WTC11 (cell line): ENCODE measurements around the gene FAR2. TPM values are rescaled to one million over a fixed set of nuclear protein-coding genes. Genes with fewer than 3 reads are reported as not detected.

ENCODE experiments used
- ATAC-seq: fragments of 200-7000 bp; cut with Tn5 transposase; 2 replicates; pipeline ENCODE4 v1.10.0; 2021; ENCODE audit warnings: mild to moderate bottlenecking, moderate library complexity
- CTCF ChIA-PET: fragments of 300-600 bp; sonication (Branson Sonifier 250); formaldehyde crosslinking; loops from one replicate; lab custom pipeline; 2021; ENCODE audit warnings: antibody characterized with exemption; lab: Charles Lee
- POLR2A ChIA-PET: fragments of 350-600 bp; sonication (Branson Sonifier 250); formaldehyde crosslinking; loops from one replicate; lab custom pipeline; 2021; ENCODE audit warnings: antibody characterized with exemption; lab: Charles Lee
- DNase-seq: peaks from one replicate; pipeline ENCODE4 v3.0.0; 2021; ENCODE audit warnings: low spot score
- H3K27ac Mint-ChIP-seq: 2 replicates; pipeline ENCODE4 v1.8.0; 2021; ENCODE audit warnings: mixed read lengths
- H3K27me3 Mint-ChIP-seq: 2 replicates; pipeline ENCODE4 v1.8.0; 2021; ENCODE audit warnings: low read depth, mild to moderate bottlenecking, moderate library complexity, mixed read lengths
- H3K36me3 Mint-ChIP-seq: 2 replicates; pipeline ENCODE4 v1.8.0; 2021; ENCODE audit warnings: mixed read lengths
- H3K4me1 Mint-ChIP-seq: 2 replicates; pipeline ENCODE4 v1.8.0; 2022; ENCODE audit warnings: mixed read lengths
- H3K4me3 Mint-ChIP-seq: 2 replicates; pipeline ENCODE4 v1.8.0; 2021; ENCODE audit warnings: mild to moderate bottlenecking, moderate library complexity, mixed read lengths
- H3K9me3 Mint-ChIP-seq: 2 replicates; pipeline ENCODE4 v1.8.0; 2021; ENCODE audit warnings: mixed read lengths
- CREM ChIP-seq: sonication (generic); formaldehyde crosslinking; IDR thresholded peaks from 2 replicates; pipeline ENCODE4 v1.8.1; 2022; ENCODE audit warnings: mild to moderate bottlenecking, missing genetic modification reagents, moderate library complexity
- ELF4 ChIP-seq: sonication (generic); formaldehyde crosslinking; IDR thresholded peaks from 2 replicates; pipeline ENCODE4 v1.8.1; 2022; ENCODE audit warnings: low read depth, mild to moderate bottlenecking, moderate library complexity, missing genetic modification reagents
- ESRRA ChIP-seq: sonication (generic); formaldehyde crosslinking; IDR thresholded peaks from 2 replicates; pipeline ENCODE4 v1.8.1; 2022; ENCODE audit warnings: mild to moderate bottlenecking, missing genetic modification reagents, borderline replicate concordance
- FOXK1 ChIP-seq: sonication (generic); formaldehyde crosslinking; IDR thresholded peaks from 2 replicates; pipeline ENCODE4 v1.8.0; 2022; ENCODE audit warnings: mild to moderate bottlenecking, moderate library complexity, missing genetic modification reagents
- FOXP1 ChIP-seq: sonication (generic); formaldehyde crosslinking; IDR thresholded peaks from 2 replicates; pipeline ENCODE4 v1.8.0; 2022; ENCODE audit warnings: missing genetic modification reagents, mild to moderate bottlenecking, moderate library complexity, borderline replicate concordance
- GABPB1 ChIP-seq: sonication (generic); formaldehyde crosslinking; IDR thresholded peaks from 2 replicates; pipeline ENCODE4 v1.8.1; 2023; ENCODE audit warnings: mild to moderate bottlenecking, missing genetic modification reagents
- NFYB ChIP-seq: sonication (generic); formaldehyde crosslinking; conservative IDR thresholded peaks from 2 replicates; pipeline ENCODE4 v1.8.0; 2022; ENCODE audit warnings: low read depth, missing genetic modification reagents
- NR1H2 ChIP-seq: sonication (generic); formaldehyde crosslinking; IDR thresholded peaks from 2 replicates; pipeline ENCODE4 v1.9.0; 2021; ENCODE audit warnings: mild to moderate bottlenecking, moderate library complexity, missing genetic modification reagents
- PRRX2 ChIP-seq: fragments of 250-450 bp; sonication (Bioruptor Pico); IDR thresholded peaks from 2 replicates; pipeline ENCODE4 v1.8.0; 2021; ENCODE audit warnings: mild to moderate bottlenecking
- SMAD4 ChIP-seq: sonication (generic); formaldehyde crosslinking; IDR thresholded peaks from 2 replicates; pipeline ENCODE4 v1.8.0; 2022; ENCODE audit warnings: mild to moderate bottlenecking, missing genetic modification reagents
- SP1 ChIP-seq: sonication (generic); formaldehyde crosslinking; conservative IDR thresholded peaks from 2 replicates; pipeline ENCODE4 v1.8.1; 2022; ENCODE audit warnings: missing genetic modification reagents
- total RNA-seq: library from RNA; stranded (reverse); gene quantifications from 3 replicates; pipeline ENCODE4 v1.2.3, GENCODE V29; 2021
- TF ChIP-seq, protein P1 (sequence below): sonication (generic); formaldehyde crosslinking; IDR thresholded peaks from 2 replicates; pipeline ENCODE4 v1.8.0; 2023; ENCODE audit warnings: missing genetic modification reagents, mild to moderate bottlenecking, borderline replicate concordance
- TF ChIP-seq, protein P2 (sequence below): sonication (generic); formaldehyde crosslinking; IDR thresholded peaks from 2 replicates; pipeline ENCODE4 v1.8.0; 2022; ENCODE audit warnings: mild to moderate bottlenecking, missing genetic modification reagents
- TF ChIP-seq, protein P3 (sequence below): sonication (generic); formaldehyde crosslinking; IDR thresholded peaks from 2 replicates; pipeline ENCODE4 v1.8.0; 2022; ENCODE audit warnings: missing genetic modification reagents
- TF ChIP-seq, protein P4 (sequence below): sonication (generic); formaldehyde crosslinking; IDR thresholded peaks from 2 replicates; pipeline ENCODE4 v1.8.0; 2023; ENCODE audit warnings: missing genetic modification reagents

The FAR2 gene
- total RNA-seq, 1 experiment from 2014 or later: 20.0 TPM

DNA sequence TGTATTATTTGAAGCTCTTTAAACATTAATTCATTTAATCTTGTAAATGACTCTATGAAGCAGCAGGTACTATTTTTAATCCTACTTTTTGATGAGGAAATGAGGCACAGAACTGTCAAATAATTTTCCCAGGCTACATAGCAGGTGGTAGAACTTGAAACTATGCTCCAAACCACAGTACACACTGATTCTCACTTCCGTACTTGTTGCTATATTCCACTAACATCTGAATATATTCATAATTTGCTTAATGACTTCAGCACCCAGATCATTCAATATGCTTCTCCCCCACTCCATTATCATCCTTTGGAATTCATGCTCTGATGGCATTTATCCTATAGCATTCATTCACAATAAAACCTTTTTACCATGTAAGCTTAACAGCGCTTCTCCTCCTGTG is 227.0 kb downstream of the FAR2 start (continued):
- TF ChIP-seq ESRRA (no peak), FOXP1 (no peak), ELF4 (CRISPR knock-in tag) (no peak), SMAD4 (no peak), PRRX2 (no peak)

DNA sequence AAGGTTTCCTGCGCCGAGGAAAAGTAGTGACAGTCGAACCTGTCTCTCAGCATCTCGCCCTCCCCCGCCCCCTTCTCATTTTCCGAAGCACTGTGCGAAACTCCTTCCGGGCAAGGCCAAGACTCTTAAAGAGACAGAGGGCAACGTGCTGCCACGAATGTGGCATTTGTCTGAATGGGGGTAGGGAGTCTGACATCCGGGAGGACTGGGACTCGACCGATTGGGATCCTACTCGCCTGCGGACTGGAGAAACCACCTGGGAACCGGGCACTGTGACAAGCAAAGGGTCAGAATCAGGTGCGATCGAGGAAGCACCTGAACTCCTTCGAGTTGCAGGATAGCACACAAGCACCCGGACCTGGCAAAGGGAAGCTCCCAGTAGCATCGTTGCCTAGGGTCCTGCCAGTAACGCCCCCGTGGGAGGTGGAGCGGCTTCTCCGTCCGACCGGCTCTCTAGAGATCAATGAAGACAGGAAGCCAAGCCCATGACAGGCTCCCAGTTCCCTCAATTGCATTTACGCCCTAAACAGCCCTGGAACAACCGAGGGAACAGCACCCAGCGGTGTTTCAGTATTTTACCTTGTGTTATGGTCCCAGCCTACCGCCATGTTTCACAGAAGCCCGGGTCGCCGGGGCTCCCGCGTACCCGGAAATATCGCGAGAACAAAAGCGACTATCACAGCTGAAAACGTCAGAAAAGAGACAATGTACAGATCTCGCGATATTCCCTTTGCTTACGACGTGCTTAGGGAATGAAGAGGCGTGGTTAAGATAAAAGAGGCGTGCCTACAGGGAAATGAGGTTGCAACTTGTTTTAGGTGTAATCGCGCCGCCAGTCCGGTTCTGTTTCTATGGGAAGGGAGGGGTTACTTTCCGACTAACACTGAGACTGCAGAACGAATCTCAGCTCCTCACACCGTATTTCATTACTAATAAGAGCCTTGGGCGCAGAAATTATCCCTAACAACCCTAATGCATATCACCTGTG is 231.8 kb downstream of the FAR2 start, which contains the start of gene ERGIC2:
ERGIC2 (minus strand) TSS at position 637 of the 988 bp plus-strand sequence. CDS start 9,539 bp downstream, outside the sequence.
- 0 out of 2 replicates have a peak, but pooled peaks cover 7% of the 10 kb centered on the region for H3K9me3 Mint-ChIP-seq
- TF ChIP-seq NFYB (CRISPR knock-in tag) (no peak), SP1 (CRISPR knock-in tag) (peak; percentile 73; the same call in 1 of the 2 replicates), FOXK1 (peak; percentile 67; the same call in 1 of the 2 replicates), CREM (CRISPR knock-in tag) (peak; percentile 87), GABPB1 (CRISPR knock-in tag) (0 out of 2 replicates have a peak, but pooled peaks have one; percentile 14), NR1H2 (no peak)
- TF ChIP-seq, protein P1, sequence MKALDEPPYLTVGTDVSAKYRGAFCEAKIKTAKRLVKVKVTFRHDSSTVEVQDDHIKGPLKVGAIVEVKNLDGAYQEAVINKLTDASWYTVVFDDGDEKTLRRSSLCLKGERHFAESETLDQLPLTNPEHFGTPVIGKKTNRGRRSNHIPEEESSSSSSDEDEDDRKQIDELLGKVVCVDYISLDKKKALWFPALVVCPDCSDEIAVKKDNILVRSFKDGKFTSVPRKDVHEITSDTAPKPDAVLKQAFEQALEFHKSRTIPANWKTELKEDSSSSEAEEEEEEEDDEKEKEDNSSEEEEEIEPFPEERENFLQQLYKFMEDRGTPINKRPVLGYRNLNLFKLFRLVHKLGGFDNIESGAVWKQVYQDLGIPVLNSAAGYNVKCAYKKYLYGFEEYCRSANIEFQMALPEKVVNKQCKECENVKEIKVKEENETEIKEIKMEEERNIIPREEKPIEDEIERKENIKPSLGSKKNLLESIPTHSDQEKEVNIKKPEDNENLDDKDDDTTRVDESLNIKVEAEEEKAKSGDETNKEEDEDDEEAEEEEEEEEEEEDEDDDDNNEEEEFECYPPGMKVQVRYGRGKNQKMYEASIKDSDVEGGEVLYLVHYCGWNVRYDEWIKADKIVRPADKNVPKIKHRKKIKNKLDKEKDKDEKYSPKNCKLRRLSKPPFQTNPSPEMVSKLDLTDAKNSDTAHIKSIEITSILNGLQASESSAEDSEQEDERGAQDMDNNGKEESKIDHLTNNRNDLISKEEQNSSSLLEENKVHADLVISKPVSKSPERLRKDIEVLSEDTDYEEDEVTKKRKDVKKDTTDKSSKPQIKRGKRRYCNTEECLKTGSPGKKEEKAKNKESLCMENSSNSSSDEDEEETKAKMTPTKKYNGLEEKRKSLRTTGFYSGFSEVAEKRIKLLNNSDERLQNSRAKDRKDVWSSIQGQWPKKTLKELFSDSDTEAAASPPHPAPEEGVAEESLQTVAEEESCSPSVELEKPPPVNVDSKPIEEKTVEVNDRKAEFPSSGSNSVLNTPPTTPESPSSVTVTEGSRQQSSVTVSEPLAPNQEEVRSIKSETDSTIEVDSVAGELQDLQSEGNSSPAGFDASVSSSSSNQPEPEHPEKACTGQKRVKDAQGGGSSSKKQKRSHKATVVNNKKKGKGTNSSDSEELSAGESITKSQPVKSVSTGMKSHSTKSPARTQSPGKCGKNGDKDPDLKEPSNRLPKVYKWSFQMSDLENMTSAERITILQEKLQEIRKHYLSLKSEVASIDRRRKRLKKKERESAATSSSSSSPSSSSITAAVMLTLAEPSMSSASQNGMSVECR (CRISPR knock-in tag): 0 out of 2 replicates have a peak, but pooled peaks have one; percentile 31
- TF ChIP-seq, protein P2, sequence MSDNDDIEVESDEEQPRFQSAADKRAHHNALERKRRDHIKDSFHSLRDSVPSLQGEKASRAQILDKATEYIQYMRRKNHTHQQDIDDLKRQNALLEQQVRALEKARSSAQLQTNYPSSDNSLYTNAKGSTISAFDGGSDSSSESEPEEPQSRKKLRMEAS: peak; percentile 61
- TF ChIP-seq, protein P3, sequence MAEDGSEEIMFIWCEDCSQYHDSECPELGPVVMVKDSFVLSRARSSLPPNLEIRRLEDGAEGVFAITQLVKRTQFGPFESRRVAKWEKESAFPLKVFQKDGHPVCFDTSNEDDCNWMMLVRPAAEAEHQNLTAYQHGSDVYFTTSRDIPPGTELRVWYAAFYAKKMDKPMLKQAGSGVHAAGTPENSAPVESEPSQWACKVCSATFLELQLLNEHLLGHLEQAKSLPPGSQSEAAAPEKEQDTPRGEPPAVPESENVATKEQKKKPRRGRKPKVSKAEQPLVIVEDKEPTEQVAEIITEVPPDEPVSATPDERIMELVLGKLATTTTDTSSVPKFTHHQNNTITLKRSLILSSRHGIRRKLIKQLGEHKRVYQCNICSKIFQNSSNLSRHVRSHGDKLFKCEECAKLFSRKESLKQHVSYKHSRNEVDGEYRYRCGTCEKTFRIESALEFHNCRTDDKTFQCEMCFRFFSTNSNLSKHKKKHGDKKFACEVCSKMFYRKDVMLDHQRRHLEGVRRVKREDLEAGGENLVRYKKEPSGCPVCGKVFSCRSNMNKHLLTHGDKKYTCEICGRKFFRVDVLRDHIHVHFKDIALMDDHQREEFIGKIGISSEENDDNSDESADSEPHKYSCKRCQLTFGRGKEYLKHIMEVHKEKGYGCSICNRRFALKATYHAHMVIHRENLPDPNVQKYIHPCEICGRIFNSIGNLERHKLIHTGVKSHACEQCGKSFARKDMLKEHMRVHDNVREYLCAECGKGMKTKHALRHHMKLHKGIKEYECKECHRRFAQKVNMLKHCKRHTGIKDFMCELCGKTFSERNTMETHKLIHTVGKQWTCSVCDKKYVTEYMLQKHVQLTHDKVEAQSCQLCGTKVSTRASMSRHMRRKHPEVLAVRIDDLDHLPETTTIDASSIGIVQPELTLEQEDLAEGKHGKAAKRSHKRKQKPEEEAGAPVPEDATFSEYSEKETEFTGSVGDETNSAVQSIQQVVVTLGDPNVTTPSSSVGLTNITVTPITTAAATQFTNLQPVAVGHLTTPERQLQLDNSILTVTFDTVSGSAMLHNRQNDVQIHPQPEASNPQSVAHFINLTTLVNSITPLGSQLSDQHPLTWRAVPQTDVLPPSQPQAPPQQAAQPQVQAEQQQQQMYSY (CRISPR knock-in tag): no peak
- TF ChIP-seq, protein P4, sequence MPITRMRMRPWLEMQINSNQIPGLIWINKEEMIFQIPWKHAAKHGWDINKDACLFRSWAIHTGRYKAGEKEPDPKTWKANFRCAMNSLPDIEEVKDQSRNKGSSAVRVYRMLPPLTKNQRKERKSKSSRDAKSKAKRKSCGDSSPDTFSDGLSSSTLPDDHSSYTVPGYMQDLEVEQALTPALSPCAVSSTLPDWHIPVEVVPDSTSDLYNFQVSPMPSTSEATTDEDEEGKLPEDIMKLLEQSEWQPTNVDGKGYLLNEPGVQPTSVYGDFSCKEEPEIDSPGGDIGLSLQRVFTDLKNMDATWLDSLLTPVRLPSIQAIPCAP: no peak
- TF ChIP-seq, all 79 proteins: peak for 6
- ChIA-PET POLR2A (interaction anchor here (0.6 kb wide), 1 partner anchor 170 kb away, joined by 5 read pairs; no protein-coding TSS in a partner anchor), CTCF (interaction anchor here (1.3 kb wide), 1 partner anchor 521 kb away, joined by 3 read pairs; no protein-coding TSS in a partner anchor)
- Mint-ChIP-seq H3K4me1 (peaks cover 12% of the 10 kb centered on the region), H3K4me3 (peak within 1 kb of the TSS; percentile 88), H3K27ac (peak within 1 kb of the TSS; percentile 91), H3K36me3 (no peaks in the 10 kb centered on the region), H3K27me3 (0 out of 2 replicates have a peak, but pooled peaks cover 5% of the 10 kb centered on the region)
- DNase-seq (peak; percentile 87), ATAC-seq (peak; percentile 96)
